ENCODE data around the gene KRTAP22-2.

DNA sequence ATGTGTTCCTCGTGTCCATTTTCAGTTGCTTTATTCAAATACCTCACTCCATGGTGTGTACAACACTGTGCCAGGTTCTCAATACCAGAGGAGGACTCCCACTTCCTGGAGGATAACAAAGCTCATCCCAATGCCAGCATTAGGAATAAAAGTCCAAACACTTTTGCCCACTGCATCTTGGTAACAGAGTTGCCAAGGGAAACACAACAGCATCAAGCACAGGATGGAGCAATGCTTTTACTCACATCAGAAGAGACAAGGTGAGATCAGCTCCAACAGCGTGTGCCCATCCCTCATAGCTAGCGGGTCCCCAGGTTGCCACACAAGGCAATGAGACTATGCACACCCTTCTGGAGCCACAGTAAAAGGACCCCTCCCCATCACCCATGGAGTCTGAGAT is 33.2 kb upstream of the KRTAP22-2 start:
- TF ChIP-seq, protein P1, sequence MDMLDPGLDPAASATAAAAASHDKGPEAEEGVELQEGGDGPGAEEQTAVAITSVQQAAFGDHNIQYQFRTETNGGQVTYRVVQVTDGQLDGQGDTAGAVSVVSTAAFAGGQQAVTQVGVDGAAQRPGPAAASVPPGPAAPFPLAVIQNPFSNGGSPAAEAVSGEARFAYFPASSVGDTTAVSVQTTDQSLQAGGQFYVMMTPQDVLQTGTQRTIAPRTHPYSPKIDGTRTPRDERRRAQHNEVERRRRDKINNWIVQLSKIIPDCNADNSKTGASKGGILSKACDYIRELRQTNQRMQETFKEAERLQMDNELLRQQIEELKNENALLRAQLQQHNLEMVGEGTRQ (IDR thresholded peaks at IDR 0.05; ENCODE audit: low read length), result no peak
- TF ChIP-seq EZH2 (IDR thresholded peaks at IDR 0.05; ENCODE audit: low read depth, low read length, severe bottlenecking), result no peak
- TF ChIP-seq, protein P2, sequence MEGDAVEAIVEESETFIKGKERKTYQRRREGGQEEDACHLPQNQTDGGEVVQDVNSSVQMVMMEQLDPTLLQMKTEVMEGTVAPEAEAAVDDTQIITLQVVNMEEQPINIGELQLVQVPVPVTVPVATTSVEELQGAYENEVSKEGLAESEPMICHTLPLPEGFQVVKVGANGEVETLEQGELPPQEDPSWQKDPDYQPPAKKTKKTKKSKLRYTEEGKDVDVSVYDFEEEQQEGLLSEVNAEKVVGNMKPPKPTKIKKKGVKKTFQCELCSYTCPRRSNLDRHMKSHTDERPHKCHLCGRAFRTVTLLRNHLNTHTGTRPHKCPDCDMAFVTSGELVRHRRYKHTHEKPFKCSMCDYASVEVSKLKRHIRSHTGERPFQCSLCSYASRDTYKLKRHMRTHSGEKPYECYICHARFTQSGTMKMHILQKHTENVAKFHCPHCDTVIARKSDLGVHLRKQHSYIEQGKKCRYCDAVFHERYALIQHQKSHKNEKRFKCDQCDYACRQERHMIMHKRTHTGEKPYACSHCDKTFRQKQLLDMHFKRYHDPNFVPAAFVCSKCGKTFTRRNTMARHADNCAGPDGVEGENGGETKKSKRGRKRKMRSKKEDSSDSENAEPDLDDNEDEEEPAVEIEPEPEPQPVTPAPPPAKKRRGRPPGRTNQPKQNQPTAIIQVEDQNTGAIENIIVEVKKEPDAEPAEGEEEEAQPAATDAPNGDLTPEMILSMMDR (IDR thresholded peaks at IDR 0.05; ENCODE audit: control extremely low read depth in 1 of 3, insufficient read depth in 1 of 3, low read depth in 1 of 3, low read length in 3 of 3), result no peak
- TF ChIP-seq MAFK (IDR thresholded peaks at IDR 0.05; ENCODE audit: low read depth, low read length), result no peak
- no peak for TF ChIP-seq POLR2AphosphoS5 (IDR thresholded peaks at IDR 0.05; ENCODE audit: low read depth, low read length)
- TF ChIP-seq CHD2 (IDR thresholded peaks at IDR 0.05; ENCODE audit: low read length), result no peak
- no peak for TF ChIP-seq POLR2A (IDR thresholded peaks at IDR 0.05; ENCODE audit: control extremely low read depth in 1 of 2, low read depth in 2 of 2, low read length in 2 of 2)
- TF ChIP-seq, protein P3, sequence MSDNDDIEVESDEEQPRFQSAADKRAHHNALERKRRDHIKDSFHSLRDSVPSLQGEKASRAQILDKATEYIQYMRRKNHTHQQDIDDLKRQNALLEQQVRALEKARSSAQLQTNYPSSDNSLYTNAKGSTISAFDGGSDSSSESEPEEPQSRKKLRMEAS (IDR thresholded peaks at IDR 0.05), result no peak
- no peak for TF ChIP-seq KDM5A (IDR thresholded peaks at IDR 0.05; ENCODE audit: low read length)
